ENCODE measurements around the gene DCAF10.
"Not testable (repeated sequence)": the region's sequence is repeated elsewhere in the genome, so short reads cannot be mapped to it uniquely, and the experiment has no call there.

Gene DCAF10, protein sequence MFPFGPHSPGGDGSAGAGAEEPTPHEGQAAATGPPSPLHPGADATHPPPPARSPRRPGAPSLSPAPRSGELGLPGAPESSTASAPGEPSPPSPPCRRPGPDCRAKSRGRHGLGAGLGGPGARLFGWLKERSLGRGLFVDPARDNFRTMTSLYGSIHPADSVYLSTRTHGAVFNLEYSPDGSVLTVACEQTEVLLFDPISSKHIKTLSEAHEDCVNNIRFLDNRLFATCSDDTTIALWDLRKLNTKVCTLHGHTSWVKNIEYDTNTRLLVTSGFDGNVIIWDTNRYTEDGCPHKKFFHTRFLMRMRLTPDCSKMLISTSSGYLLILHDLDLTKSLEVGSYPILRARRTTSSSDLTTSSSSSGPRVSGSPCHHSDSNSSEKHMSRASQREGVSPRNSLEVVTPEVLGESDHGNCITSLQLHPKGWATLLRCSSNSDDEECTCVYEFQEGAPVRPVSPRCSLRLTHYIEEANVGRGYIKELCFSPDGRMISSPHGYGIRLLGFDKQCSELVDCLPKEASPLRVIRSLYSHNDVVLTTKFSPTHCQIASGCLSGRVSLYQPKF

GRCh38 chr9:37800631-37801286 lies at the start of gene DCAF10:
DCAF10 (plus strand) TSS chr9:37800797; CDS start chr9:37800867, 70 bp downstream.
- DNase-seq (ENCODE audit: low read depth in 2 of 2) = peak; percentile 56 to 58

DNA sequence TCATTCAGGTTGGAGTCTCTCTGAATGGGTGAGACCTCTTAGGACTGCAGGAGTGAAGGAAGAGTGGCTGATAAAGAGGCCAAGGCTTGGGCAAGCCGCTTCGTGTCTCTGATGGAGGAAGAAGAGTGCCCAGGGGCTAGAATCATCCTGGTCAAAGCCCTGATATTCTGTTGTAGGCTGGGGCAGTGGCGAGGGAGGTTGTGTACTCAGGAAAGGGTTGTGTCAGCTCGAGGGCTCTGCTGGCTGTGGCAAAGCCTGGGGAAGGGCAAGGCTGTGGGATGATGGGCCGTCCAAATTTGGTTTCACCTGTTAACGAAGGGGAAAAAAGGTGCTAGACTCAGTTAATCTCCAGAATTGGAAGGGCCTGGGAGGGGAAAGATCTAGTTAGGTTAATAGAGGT lies 49.4 kb upstream of the DCAF10 start:
- DNase-seq (ENCODE audit: low read depth in 2 of 2) = no peak

DNA sequence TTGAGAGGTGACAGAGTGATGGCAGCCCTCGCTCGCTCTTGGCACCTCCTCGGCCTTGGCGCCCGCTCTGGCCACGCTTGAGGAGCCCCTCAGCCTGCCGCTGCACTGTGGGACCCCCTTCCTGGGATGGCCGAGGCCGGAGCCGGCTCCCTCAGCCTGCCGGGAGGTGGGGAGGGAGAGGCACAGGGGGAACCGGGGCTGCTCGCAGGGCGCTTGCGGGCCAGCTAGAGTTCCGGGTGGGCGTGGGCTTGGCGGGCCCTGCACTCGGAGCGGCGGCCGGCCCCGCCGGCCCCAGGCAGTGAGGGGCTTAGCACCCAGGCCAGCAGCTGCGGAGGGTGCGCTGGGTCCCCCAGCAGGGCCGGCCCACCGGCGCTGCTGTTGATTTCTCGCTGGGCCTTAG lies 48.9 kb upstream of the DCAF10 start:
- not testable (repeated sequence) for DNase-seq (ENCODE audit: low read depth in 2 of 2)

DNA sequence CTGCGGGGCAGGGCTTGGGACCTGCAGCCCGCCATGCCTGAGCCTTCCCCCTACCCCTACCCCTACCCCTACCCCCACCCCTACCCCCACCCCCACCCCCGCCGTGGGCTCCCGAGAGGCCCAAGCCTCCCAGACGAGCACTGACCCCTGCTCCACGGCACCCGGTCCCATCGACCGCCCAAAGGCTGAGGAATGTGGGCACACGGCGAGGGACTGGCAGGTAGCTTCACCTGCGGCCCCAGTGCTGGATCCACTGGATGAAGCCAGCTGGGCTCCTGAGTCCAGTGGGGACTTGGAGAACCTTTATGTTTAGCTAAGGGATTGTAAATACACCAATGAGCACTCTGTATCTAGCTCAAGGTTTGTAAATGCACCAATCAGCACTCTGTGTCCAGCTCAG lies 48.5 kb upstream of the DCAF10 start:
- not testable (repeated sequence) for DNase-seq (ENCODE audit: low read depth in 2 of 2)

DNA sequence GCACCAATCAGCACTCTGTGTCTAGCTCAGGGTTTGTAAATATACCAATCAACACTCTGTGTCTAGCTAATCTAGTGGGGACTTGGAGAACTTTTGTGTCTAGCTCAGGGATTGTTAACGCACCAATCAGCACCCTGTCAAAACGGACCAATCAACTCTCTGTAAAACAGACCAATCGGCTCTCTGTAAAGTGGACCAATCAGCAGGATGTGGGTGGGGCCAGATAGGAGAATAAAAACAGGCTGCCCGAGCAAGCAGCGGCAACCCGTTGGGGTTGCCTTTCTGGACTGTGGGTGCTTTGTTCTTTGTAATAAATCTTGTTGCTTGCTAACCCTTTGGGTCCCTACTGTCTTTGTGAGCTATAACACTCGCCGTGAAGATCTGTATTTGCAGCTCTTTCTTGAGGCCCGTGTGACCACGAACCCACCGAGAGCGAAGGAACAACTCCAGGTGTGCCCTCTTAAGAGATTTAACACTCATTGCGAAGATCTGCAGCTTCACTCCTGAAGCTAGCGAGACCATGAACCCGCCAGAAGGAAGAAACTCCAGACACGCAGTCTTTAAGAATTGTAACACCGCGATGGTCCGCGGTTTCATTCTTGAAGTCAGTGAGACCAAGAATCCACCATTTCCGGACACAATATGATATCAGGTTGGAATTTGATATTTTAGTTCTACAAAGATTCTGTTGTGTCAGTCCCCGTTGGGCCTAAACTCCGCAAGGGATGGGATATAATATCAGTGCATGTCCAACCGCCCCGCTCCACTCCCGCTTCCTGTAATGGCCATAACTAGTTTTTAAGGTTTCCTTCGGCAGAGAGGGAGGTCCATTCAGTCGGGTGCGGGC lies 47.7 kb upstream of the DCAF10 start:
- DNase-seq (ENCODE audit: low read depth in 2 of 2) = no peak

DNA sequence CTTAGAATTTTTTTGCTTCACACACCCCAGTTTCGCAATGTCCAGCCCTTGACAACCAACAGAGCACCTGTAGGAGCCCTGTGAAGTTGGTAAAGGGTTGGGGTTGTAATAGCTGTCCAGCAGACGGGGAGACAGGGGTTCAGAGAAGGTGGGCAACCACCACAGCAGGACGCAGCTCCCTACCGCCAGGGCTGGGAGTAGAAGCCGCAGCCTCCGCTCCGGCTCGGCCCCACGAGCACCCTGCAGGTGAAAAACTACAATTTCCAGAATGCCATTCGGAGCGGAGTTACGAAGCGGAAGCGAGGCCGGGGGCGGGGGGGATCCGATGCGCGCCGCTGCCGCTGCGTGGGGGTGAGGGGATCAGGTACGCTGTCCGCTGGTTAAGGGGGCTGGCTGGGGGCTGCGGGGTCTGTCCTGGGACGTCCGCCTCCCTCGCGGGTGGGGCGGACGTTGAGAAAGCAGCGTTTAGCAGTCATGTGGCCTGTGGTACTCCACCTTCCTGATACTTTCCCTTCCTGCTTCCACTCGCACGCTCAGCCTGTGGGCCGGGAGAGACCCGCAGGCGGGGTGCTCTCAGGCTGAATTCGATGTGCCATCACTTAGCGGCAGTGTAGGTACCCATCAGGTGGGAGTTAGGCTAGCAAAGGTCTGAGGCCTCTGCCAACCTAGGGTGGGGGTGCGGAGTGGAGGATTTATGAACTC lies 47.0 kb upstream of the DCAF10 start, which contains the start of gene TRMT10B:
Gene TRMT10B, plus strand, starts transcription at position 317 of the 702 bp plus-strand sequence. CDS start 8,127 bp downstream, outside the sequence.
- peak; percentile 18 to 37 for DNase-seq (ENCODE audit: low read depth in 2 of 2)

DNA sequence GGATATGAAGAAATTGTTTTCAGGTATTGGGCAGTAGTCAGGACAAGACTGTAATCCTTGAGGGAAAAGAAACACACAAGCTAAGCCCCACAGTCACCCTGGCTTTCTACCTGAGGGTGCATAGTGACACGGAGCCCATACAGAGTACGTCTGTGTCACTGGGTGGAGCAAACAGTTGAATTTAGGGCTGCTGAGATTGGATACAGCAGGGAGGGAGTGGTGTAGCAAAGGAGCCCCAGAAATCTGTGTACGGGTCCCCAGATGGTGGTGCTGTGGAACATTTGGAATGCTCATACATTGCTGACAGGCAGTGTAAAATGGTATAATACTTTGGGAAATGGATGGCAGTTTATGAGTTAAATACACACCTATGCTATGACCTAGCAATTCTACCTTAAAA lies 41.9 kb upstream of the DCAF10 start:
- DNase-seq (ENCODE audit: low read depth in 2 of 2) = no peak

DNA sequence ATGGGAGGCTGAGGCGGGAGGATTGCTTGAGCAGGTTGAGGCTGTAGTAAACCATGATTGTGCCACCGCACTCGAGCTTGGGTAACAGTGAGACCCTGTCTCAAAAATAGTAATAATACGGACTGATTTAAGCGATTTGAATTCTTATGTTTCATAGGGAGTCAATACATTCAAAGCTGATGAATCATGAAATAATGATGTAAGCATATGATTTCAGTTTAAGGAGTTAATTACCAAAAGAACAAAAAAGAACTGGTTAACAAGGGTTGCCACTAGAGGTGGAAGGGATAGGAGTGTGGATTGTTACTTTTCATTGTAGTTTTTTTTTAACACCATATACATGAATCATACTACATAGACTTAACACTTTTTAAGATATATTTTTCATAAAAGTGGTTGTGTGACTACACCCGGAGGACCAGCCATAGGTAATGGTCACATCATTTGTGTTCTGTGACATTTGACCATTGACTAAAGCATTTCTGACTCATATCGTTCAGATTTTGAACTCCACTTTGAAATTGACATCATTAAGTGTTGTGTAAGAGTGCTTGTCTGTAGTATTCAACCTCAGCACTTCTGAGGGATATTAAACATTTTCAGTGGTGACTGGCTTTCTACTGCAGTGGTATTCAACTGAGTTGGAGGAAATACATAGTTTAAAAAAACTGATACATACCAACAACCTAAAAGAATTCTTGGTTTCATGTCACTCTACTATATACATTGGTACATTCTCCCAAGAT lies 40.0 kb upstream of the DCAF10 start:
- peak in 1 of 2 experiments; percentile 24 for DNase-seq (ENCODE audit: low read depth in 2 of 2)

DNA sequence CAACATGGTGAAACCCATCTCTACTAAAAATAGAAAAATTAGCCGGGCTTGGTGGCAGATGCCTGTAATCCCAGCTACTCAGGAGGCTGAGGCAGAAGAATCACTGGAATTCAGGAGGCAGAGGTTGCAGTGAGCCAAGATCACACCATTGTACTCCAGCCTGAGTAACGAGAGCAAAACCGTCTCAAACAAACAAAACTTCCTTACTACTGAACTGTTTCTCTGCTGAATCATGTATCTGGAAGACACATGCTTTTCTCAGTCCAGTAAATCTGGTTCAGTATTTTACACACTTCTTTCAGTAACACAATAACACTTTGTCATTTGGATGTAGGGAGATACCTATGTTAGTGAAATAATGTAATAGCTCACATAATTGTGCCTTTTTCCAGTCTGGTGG lies 39.1 kb upstream of the DCAF10 start:
- DNase-seq (ENCODE audit: low read depth in 2 of 2) = peak in 1 of 2 experiments; percentile 9

DNA sequence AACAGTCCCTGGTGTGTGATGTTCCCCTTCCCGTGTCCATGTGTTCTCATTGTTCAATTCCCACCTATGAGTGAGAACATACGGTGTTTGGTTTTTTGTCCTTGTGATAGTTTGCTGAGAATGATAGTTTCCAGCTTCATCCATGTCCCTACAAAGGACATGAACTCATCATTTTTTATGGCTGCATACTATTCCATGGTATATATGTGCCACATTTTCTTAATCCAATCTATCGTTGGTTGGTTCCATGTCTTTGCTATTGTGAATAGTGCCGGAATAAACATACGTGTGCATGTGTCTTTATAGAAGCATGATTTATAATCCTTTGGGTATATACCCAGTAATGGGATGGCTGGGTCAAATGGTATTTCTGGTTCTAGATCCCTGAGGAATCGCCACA lies 35.3 kb upstream of the DCAF10 start:
- DNase-seq (ENCODE audit: low read depth in 2 of 2) = not testable (repeated sequence)

GRCh38 chr9:37769306-37769705 lies 31.3 kb upstream of the DCAF10 start:
- DNase-seq (ENCODE audit: low read depth in 2 of 2) = no peak

DNA sequence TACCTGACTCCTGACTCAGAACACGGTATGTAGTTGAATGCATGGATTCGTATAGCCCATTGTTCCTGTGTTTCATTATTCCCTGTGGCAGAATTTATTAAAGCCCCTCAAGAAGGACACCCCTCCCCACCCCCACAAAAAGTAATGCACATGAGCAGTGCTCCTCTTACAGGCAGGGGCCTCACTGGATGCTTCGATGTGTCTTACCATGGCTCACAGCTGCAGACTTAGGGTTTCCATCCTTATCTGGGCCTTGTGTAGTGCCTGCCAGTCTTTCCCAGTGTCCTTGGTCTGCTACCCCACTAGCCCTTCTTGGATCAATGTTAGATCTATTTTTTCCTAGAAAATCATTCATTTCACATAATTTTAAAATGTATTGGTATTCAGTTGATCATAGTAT lies 30.6 kb upstream of the DCAF10 start:
- no peak for DNase-seq (ENCODE audit: low read depth in 2 of 2)

DNA sequence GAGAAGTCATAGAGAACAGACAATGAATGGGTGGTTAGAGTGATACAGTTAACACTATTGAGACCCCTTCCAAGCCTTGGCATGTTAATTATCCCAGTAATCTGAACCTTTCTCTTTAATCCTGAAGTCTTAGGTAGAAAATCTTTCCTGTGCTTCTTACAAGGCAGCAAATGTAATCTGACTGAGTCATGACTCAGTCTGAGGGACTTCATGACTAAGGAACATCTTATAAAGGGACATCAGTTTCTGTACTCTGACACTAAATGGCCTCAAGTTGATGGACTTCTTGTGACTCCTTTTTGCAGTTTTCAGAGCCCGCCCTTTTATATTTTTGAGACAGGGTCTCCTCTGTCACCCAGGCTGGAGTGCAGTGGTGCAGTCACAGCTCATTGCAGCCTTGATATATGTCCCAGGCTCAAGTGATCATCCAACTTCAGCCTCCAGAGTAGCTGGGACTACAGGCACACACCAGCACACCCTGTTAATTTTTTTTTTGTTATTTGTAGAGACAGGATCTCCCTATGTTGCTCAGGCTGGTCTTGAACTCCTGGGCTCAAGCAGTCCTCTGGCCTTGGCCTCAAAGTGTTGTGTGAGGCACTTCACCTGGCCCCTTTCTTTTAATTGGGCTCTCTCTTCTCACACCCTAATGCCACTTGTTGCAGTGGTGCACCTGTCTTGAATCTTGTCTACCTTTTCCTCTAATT lies 25.2 kb upstream of the DCAF10 start:
- DNase-seq (ENCODE audit: low read depth in 2 of 2) = no peak

DNA sequence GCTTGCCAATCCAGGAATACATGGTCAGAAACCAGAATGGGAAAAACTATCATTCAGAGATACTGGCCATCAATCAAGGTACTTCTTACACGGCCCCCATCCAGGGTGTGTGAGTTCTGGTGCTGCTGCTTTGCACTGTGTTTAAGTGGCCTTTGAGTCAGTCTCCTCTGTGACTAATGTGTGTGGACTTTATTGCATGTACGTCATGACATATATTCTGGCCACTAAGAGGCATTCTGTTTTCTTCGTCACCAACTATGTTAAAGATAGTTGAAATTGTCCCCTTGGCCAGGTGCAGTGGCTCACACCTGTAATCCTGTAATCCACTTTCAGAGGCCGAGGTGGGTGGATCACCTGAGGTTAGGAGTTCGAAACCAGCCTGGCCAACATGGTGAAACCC lies 24.3 kb upstream of the DCAF10 start:
- no peak for DNase-seq (ENCODE audit: low read depth in 2 of 2)

DNA sequence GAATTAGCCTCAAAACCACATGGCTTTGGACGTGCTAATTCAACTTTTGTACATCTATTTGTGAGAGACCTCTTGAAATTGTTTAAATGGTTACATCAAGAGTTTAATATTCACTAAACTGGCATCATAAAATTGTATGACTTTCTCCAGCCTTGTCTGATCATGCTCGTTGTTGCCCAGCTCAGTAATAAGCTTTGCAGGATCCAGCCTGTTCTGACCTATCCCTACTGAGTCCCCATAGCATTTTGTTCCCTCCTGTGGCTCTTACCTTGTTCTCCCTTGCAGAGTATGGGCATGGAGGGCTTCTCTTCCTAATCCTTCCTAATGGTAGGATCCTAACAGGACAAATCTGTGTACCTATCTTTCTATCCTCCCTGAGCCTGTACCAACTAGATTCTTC lies 22.1 kb upstream of the DCAF10 start:
- DNase-seq (ENCODE audit: low read depth in 2 of 2) = no peak

GRCh38 chr9:37784291-37784615 lies 16.3 kb upstream of the DCAF10 start:
- DNase-seq (ENCODE audit: low read depth in 2 of 2) = no peak

DNA sequence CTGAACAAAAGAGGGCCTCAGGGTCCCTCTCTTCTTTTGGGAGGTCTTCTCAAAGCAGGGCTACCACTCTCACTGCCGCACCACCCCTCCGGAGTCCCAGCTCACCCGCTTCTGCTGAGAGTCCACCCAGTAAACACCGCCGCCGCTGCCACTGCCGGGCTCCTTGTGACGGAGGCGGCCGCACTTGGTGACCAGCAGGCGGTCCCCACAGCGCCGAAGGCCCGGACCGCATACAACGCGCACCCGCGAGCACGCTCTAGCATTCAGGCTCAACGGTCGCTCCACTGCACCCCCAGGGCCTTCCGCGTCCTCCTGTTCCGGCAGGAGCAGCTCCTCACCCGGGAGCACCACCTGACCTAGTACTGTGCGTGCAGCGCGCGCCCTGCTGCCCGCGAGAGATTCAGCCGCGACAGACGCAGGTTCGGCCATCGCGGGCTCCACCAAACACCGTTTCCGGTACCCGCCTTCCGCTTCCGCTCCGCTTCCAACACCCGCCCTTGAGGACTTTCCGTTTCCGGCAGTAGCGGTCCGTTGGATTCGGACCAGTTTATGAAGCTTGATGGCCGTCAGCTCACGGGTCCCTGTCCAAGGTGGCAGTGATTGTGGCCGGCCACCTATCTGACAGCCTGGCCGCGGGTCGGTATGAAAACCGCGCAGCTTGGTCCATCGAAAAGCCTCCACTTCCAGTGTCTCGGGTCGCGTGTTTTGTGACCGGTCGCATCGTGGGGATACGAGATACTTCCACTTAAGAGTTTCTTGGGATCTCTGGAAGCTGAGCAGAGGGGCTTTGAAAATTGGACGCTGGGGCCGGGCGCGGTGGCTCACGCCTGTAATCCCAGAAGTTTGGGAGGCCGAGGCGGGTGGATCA lies 15.7 kb upstream of the DCAF10 start, which contains the start of gene EXOSC3:
Gene EXOSC3, minus strand, starts transcription at position 449 of the 868 bp plus-strand sequence. Its CDS starts 20 bp downstream, at position 429.
- DNase-seq (ENCODE audit: low read depth in 2 of 2) = peak; percentile 56 to 57

DNA sequence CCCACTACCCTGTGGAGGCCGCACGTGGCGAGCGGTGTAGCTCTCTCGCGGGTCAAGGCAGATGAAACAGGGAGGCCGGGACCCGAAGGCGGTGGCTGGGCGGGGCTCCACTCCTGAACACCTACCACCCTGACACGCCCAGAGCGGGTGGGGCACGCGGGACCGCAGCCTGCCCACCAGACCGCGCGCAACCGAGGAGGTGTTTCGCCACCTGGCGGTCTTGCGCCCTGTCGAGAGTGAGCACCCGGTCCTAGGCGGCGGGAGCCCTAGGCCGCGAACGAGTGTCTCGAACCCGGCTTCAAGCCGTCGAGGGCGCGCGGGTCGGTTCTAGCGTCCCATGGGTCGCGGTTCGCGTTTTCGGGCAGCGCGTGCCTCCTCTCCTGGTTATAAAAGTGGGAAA lies 13.5 kb upstream of the DCAF10 start:
- DNase-seq (ENCODE audit: low read depth in 2 of 2) = no peak

DNA sequence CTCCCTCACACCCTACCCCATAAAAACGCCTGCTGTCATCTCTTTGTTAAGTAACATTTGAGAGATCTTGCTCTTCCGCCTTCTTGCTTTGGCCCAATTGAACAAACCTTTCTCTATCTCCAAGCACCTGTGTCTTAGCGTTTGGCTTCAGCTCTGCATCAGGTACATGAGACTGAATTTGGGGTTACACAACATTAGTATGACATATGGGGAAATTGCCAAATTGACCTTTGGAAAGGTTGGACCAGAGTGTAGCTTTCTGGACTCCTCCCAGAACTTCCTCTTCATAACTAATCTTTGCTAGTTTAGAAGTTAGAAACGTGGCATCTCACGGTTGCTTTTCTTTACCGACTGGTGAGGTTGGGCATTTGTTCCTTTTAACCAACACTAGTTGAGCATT lies 12.3 kb upstream of the DCAF10 start:
- DNase-seq (ENCODE audit: low read depth in 2 of 2) = no peak
